MM.1S (cell line): Measurements from ENCODE around the gene RPS6KA4.

Experiments used
- EZH2 ChIP-seq: fragments of 300-600 bp; sonication (generic); optimal IDR thresholded peaks from 2 replicates; pipeline ENCODE3; 2017; ENCODE audit warnings: low read depth, mild to moderate bottlenecking, antibody characterized with exemption, low read length, mixed read lengths
- TF ChIP-seq, protein P1 (sequence below): fragments of 300-600 bp; sonication (generic); IDR thresholded peaks from 2 replicates; pipeline ENCODE4 v1.5.1; 2016; ENCODE audit warnings: antibody characterized with exemption, low read length, mixed read lengths

DNA sequence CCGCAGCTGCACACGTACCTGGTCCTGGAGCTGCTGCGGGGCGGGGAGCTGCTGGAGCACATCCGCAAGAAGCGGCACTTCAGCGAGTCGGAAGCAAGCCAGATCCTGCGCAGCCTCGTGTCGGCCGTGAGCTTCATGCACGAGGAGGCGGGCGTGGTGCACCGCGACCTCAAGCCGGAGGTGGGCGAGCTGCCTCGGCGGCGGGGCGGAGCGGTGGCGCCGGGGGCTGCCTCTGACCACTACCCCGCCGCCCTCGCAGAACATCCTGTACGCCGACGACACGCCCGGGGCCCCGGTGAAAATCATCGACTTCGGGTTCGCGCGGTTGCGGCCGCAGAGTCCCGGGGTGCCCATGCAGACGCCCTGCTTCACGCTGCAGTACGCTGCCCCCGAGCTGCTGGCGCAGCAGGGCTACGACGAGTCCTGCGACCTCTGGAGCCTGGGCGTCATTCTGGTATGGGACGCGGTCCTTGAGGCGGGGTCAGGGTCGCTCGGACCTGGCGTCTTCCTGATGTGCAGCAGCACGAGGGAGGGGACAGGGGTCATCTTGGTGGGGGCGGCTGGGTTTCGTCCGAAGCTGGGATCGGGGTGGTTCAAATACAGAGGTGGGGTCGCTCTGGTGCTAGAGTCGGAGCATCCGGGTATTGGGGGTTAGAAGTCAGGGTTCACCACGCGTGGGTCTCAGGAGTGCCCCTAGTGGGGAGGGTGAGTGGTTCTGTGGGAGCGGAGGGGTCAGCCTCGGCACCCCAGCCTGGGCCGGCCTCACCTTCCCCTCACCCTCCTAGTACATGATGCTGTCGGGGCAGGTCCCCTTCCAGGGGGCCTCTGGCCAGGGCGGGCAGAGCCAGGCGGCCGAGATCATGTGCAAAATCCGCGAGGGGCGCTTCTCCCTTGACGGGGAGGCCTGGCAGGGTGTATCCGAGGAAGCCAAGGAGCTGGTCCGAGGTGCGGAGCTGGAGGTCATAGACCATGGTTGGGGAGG lies 10.8 kb downstream of the RPS6KA4 start:
- TF ChIP-seq, protein P1, sequence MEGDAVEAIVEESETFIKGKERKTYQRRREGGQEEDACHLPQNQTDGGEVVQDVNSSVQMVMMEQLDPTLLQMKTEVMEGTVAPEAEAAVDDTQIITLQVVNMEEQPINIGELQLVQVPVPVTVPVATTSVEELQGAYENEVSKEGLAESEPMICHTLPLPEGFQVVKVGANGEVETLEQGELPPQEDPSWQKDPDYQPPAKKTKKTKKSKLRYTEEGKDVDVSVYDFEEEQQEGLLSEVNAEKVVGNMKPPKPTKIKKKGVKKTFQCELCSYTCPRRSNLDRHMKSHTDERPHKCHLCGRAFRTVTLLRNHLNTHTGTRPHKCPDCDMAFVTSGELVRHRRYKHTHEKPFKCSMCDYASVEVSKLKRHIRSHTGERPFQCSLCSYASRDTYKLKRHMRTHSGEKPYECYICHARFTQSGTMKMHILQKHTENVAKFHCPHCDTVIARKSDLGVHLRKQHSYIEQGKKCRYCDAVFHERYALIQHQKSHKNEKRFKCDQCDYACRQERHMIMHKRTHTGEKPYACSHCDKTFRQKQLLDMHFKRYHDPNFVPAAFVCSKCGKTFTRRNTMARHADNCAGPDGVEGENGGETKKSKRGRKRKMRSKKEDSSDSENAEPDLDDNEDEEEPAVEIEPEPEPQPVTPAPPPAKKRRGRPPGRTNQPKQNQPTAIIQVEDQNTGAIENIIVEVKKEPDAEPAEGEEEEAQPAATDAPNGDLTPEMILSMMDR = no peak
- TF ChIP-seq EZH2 = no peak
